CD4-positive, alpha-beta T cell (primary cell): Measurements from ENCODE around the gene EEF1AKMT3. TPM values are rescaled to one million over a fixed set of nuclear protein-coding genes. Genes with fewer than 3 reads are reported as not detected.

ENCODE experiments used
- ATAC-seq: fragments of 200-7000 bp; cut with Tn5 transposase; one replicate; pipeline ENCODE4 v1.10.0; 2022; ENCODE audit warnings: mild to moderate bottlenecking; ENCODE audit not compliant: poor library complexity
- CTCF ChIA-PET: fragments of 350-600 bp; sonication (Branson Sonifier 250); formaldehyde crosslinking; loops from one replicate; lab custom pipeline; 2021; ENCODE audit warnings: antibody characterized with exemption, inconsistent platforms; lab: Charles Lee
- POLR2A ChIA-PET: fragments of 350-600 bp; sonication (Branson Sonifier 250); formaldehyde crosslinking; loops from one replicate; lab custom pipeline; 2021; ENCODE audit warnings: antibody characterized with exemption, inconsistent platforms; lab: Charles Lee
- DNase-seq, 14 experiments: peaks; one replicate each; pipeline ENCODE4 v3.0.0-alpha.2; 2013 to 2020; ENCODE audit warnings: mixed read lengths in 2 of 14
- H3K27ac ChIP-seq, 2 donors: one replicate each; pipeline versions ENCODE4 v1.5.1 to v1.7.0; 2013; ENCODE audit warnings: low read length in 2 of 2, low read depth in 1 of 2, mild to moderate bottlenecking in 1 of 2
- H3K27me3 ChIP-seq, 2 experiments: 1 replicate in 1 of 2; 2 replicates in 1 of 2; pipeline versions ENCODE4 v1.6.1 to v1.7.0; 2013; ENCODE audit warnings: low read length in 2 of 2, control low read depth in 1 of 2, mild to moderate bottlenecking in 1 of 2, moderate library complexity in 1 of 2; ENCODE audit not compliant: insufficient read depth in 2 of 2, control insufficient read depth in 1 of 2
- H3K36me3 ChIP-seq: one replicate; pipeline ENCODE4 v1.6.1; 2013; ENCODE audit warnings: low read length, control low read depth; ENCODE audit not compliant: insufficient read depth
- H3K4me1 ChIP-seq: one replicate; pipeline ENCODE4 v1.6.1; 2013; ENCODE audit warnings: low read length, control low read depth; ENCODE audit not compliant: insufficient read depth
- H3K4me3 ChIP-seq: one replicate; pipeline ENCODE4 v1.5.1; 2013; ENCODE audit warnings: mild to moderate bottlenecking, low read length, moderate library complexity
- H3K9me3 ChIP-seq, 2 experiments: 1 replicate in 1 of 2; 2 replicates in 1 of 2; pipeline versions ENCODE4 v1.6.1 to v1.7.0; 2013; ENCODE audit warnings: low read length in 2 of 2, mild to moderate bottlenecking in 2 of 2, control low read depth in 1 of 2, moderate library complexity in 1 of 2; ENCODE audit not compliant: control insufficient read depth in 1 of 2, insufficient read depth in 1 of 2
- H3K27ac Mint-ChIP-seq: one replicate; pipeline ENCODE4 v1.8.0; 2020; ENCODE audit warnings: mixed read lengths
- H3K27me3 Mint-ChIP-seq: one replicate; pipeline ENCODE4 v1.8.0; 2021; ENCODE audit warnings: mixed read lengths
- H3K36me3 Mint-ChIP-seq: one replicate; pipeline ENCODE4 v1.8.0; 2021; ENCODE audit warnings: low read depth, mixed read lengths
- H3K4me1 Mint-ChIP-seq: one replicate; pipeline ENCODE4 v1.8.0; 2021; ENCODE audit warnings: low read depth, mixed read lengths
- H3K4me3 Mint-ChIP-seq: one replicate; pipeline ENCODE4 v1.8.0; 2020; ENCODE audit warnings: mild to moderate bottlenecking, mixed read lengths
- H3K9me3 Mint-ChIP-seq: one replicate; pipeline ENCODE4 v1.8.0; 2020; ENCODE audit warnings: mixed read lengths
- intact Hi-C, 2 experiments: fragments of 100-400 bp; cut with DNase I in 1 of 2; cut with micrococcal nuclease in 1 of 2; formaldehyde crosslinking; loops; one replicate each; pipeline versions ENCODE4 v1.15.1 to v1.9.0; 2023 to 2025; cut with DNase I, micrococcal nuclease
- total RNA-seq, 174 experiments: library from RNA in 2 of 174; stranded (reverse) in 2 of 174; gene quantifications; one replicate each; pipeline ENCODE4 v1.2.3 and lab custom pipeline; 2021 to 2026
- TF ChIP-seq, protein P1 (sequence below): fragments of 200-600 bp; IDR thresholded peaks from one replicate; pipeline ENCODE4 v1.8.0; 2022; ENCODE audit warnings: antibody characterized with exemption, mild to moderate bottlenecking

Gene EEF1AKMT3
- total RNA-seq, 2 experiments from 2014 or later, result 1.1 to 1.4 TPM

DNA sequence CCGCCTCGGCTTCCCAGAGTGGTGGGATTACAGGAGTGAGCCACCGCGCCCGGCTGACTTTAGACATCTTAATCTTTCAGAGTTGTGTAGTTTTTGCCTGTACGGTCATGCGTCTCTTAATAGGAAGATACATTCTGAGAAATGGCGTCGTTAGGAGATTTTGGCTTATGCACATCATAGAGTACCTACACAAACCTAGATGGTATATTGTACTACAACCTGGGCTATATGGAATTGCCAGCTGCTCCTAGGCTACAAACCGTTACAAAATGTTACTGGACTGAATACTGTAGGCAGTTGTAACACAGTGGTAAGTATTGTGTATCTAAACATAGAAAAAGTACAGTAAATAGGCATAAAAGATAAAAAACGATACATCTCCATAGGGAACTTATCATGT, 11.4 kb downstream of the EEF1AKMT3 start:
- no peak overlapping the region for H3K27ac ChIP-seq
- intact Hi-C loops, result loop anchor here (2.0 to 5.0 kb wide), 2 partner anchors 113 to 123 kb away; no protein-coding TSS in a partner anchor
- no peaks in the 10 kb centered on the region for H3K9me3 Mint-ChIP-seq
- ChIA-PET POLR2A (interaction anchor here (0.7 to 1.6 kb wide), 2 partner anchors 12 kb away, joined by 3 to 10 read pairs; partner anchors contain the start of genes EEF1AKMT3 and METTL1), CTCF (interaction anchor here (0.6 to 2.1 kb wide), 3 partner anchors 10 to 148 kb away, joined by 3 to 7 read pairs (median 3); no protein-coding TSS in a partner anchor)
- no peaks in the 10 kb centered on the region for H3K27me3 Mint-ChIP-seq
- no peaks in the 10 kb centered on the region for H3K9me3 ChIP-seq
- peaks cover 50% of the 10 kb centered on the region for H3K36me3 Mint-ChIP-seq
- TF ChIP-seq, protein P1, sequence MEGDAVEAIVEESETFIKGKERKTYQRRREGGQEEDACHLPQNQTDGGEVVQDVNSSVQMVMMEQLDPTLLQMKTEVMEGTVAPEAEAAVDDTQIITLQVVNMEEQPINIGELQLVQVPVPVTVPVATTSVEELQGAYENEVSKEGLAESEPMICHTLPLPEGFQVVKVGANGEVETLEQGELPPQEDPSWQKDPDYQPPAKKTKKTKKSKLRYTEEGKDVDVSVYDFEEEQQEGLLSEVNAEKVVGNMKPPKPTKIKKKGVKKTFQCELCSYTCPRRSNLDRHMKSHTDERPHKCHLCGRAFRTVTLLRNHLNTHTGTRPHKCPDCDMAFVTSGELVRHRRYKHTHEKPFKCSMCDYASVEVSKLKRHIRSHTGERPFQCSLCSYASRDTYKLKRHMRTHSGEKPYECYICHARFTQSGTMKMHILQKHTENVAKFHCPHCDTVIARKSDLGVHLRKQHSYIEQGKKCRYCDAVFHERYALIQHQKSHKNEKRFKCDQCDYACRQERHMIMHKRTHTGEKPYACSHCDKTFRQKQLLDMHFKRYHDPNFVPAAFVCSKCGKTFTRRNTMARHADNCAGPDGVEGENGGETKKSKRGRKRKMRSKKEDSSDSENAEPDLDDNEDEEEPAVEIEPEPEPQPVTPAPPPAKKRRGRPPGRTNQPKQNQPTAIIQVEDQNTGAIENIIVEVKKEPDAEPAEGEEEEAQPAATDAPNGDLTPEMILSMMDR, result no peak
- peak overlapping the region; percentile 80 for H3K4me3 Mint-ChIP-seq
- H3K27ac Mint-ChIP-seq, result peak overlapping the region; percentile 100
- peaks cover 35% of the 10 kb centered on the region for H3K36me3 ChIP-seq
- H3K4me3 ChIP-seq, result no peak overlapping the region
- H3K4me1 ChIP-seq, result peaks cover 50% of the 10 kb centered on the region
- H3K27me3 ChIP-seq, result no peaks in the 10 kb centered on the region
- H3K4me1 Mint-ChIP-seq, result peaks cover 47% of the 10 kb centered on the region
- no peak for ATAC-seq
- DNase-seq, result no peak

DNA sequence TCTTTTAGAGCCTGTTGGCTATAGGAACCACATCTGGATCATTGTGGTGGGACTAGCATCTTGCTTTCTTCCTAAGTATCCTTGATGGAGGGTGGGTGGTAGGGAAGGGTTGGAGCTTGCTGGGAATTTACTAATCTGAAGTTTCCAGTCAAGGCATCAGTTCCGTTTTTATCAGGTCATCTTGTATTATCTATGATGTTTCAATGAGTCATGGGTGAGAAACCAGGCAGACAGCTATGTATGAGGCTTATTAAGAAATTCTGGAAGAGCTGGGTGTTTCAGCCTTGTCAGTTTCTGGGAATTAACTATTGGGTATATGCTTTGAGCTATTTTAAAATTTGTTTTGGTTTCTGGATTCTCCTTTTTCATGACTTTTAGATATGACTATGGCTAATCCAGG, 21.5 kb downstream of the EEF1AKMT3 start:
- Mint-ChIP-seq H3K4me3 (no peak overlapping the region), H3K27me3 (no peaks in the 10 kb centered on the region), H3K9me3 (no peaks in the 10 kb centered on the region), H3K27ac (no peak overlapping the region), H3K4me1 (no peaks in the 10 kb centered on the region), H3K36me3 (peaks cover 86% of the 10 kb centered on the region)
- TF ChIP-seq, protein P1, result no peak
- Histone ChIP-seq H3K9me3 (no peaks in the 10 kb centered on the region), H3K27ac (no peak overlapping the region), H3K4me1 (no peaks in the 10 kb centered on the region), H3K36me3 (peaks cover 70% of the 10 kb centered on the region), H3K4me3 (no peak overlapping the region), H3K27me3 (no peaks in the 10 kb centered on the region)
- DNase-seq (no peak), ATAC-seq (no peak)
- intact Hi-C loops, result no loop called here
- CTCF ChIA-PET, result interaction anchor here (1.4 to 1.7 kb wide), 2 partner anchors 10 to 11 kb away, joined by 3 to 6 read pairs; partner anchors contain the start of gene TSFM
- POLR2A ChIA-PET, result interaction anchor here (1.0 to 1.5 kb wide), 3 partner anchors 11 to 53 kb away, joined by 3 to 4 read pairs (median 3); partner anchors contain the start of genes CTDSP2 and TSFM

DNA sequence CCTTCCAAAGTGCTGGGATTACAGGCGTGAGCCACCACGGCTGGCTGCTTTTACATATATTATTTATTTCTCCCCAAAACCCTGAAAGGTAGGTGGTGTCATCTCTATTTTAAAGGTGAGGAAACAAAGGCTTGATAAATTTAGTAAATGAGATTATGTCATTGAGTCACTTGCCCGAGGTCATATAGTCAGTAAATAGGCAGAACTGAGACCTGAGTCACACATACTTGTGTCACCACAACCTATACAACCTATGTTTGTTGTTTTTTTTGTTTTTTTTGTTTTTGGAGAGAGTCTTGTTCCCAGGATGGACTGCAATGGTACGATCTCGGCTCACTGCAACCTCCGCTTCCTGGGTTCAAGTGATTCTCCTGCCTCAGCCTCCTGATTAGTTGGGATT, 22.9 kb downstream of the EEF1AKMT3 start:
- no peak overlapping the region for H3K4me3 ChIP-seq
- H3K27ac ChIP-seq, result no peak overlapping the region
- H3K27me3 Mint-ChIP-seq, result no peaks in the 10 kb centered on the region
- no peaks in the 10 kb centered on the region for H3K4me1 ChIP-seq
- peaks cover 71% of the 10 kb centered on the region for H3K36me3 ChIP-seq
- no peak overlapping the region for H3K4me3 Mint-ChIP-seq
- H3K36me3 Mint-ChIP-seq, result peaks cover 80% of the 10 kb centered on the region
- H3K9me3 Mint-ChIP-seq, result no peaks in the 10 kb centered on the region
- DNase-seq (no peak), ATAC-seq (no peak)
- TF ChIP-seq, protein P1, result no peak
- no peaks in the 10 kb centered on the region for H3K27me3 ChIP-seq
- intact Hi-C loops, result no loop called here
- ChIA-PET CTCF (no interaction called here), POLR2A (interaction anchor here (0.6 kb wide), 1 partner anchor 57 kb away, joined by 3 read pairs; no protein-coding TSS in a partner anchor)
- H3K27ac Mint-ChIP-seq, result no peak overlapping the region
- H3K9me3 ChIP-seq, result no peaks in the 10 kb centered on the region
- H3K4me1 Mint-ChIP-seq, result no peaks in the 10 kb centered on the region
